Middle frontal gyrus (tissue), 1 donor: ENCODE data around the gene OR10C1.

Experiments used
- DNase-seq: peaks from one replicate; pipeline ENCODE4 v3.0.0-alpha.2; 2015; ENCODE audit warnings: low spot score; ENCODE audit errors: extremely low spot score

The OR10C1 gene

GRCh38 chr6:29477923-29478450 is 38.9 kb downstream of the OR10C1 start:
- no peak for DNase-seq

- DNase-seq = no peak
Observed at GRCh38 chr6:29478740-29479139, 39.6 kb downstream of the OR10C1 start.

DNA sequence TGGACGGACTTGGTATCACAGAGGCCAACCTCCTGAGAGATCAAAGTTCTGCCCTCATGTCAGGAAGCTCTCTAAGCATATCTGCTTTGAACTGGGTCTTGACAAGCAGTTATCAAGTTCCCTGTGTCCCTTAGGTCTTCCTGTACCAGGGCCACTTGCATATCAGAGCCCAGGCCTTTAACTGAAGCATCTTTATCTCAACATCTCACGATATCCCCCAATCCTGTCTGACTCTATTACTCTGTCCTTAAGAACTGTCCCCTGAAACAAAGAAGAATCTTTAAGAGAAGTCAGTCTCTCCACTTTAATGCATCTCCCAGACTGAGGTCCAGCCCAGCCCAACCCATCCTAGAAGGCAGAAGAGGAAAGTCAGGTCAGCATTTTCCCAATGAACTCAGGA is 40.5 kb downstream of the OR10C1 start:
- no peak for DNase-seq

GRCh38 chr6:29483186-29483585 is 44.1 kb downstream of the OR10C1 start:
- DNase-seq = no peak

GRCh38 chr6:29483735-29484134 is 44.6 kb downstream of the OR10C1 start:
- DNase-seq = no peak

DNA sequence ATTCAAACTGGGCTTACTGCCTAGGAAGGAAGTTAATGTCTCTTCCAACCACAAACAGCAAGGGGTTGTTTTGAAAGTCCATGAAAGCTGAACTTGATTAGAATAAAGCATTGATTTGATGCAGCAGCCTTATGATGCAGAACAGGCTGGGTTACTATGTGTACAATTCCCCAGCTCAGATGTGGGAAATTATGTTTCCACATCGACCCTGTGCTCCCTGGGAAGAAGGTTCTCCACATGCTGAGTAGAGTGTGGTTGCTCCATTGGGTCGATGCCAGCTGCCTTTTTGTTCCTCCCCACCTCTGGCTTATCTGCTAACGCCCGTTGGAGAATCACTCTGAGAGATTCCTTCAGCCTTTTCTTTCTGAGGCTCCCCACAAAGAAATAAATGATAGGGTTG is 47.5 kb downstream of the OR10C1 start:
- no peak for DNase-seq

DNA sequence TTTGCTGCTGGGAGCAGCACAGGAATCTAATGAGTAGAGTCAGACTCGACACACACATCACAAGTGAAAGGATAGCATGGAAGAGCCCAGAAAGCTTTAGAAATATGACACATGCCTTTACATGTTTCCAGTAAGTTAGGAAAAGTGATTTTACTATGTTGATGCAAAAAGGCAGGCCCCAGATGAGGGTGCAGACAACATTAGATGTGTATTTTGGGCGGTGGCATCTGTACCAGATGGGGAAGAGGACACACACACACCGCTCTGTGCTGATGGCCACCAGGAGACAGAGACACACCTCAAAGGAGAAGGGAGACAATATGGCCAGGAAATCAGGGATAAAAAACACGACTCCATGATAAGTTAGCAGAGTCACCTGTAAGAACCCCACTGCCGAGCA is 48.0 kb downstream of the OR10C1 start:
- DNase-seq = no peak

DNA sequence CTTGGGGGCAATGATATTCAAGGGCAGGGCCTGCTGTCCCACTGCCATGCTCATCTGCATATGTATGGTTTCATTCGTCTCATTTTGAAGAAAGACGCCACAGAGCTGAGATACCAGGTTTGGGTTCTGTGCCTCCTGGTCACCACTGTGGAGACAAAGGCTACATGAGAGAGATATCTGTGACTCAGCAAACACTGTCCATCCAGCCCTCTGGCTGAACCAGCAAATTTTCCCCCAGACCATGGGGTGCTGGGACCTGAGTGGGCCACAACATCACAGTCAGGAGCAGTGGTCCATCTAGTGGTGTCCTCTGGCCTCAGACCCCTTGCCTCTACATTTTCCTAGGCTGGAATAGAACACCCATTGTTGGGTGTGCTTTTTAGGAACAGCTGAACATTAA is 48.6 kb downstream of the OR10C1 start, which contains the start of gene MAS1L:
MAS1L (minus strand) TSS at position 297 of the 400 bp plus-strand sequence; CDS start at position 243, 54 bp downstream.
- DNase-seq = no peak

GRCh38 chr6:29488874-29489273 is 49.8 kb downstream of the OR10C1 start:
- DNase-seq = no peak

GRCh38 chr6:29489286-29489685 is 50.2 kb downstream of the OR10C1 start:
- no peak for DNase-seq

GRCh38 chr6:29490055-29490454 is 50.9 kb downstream of the OR10C1 start:
- no peak for DNase-seq

DNA sequence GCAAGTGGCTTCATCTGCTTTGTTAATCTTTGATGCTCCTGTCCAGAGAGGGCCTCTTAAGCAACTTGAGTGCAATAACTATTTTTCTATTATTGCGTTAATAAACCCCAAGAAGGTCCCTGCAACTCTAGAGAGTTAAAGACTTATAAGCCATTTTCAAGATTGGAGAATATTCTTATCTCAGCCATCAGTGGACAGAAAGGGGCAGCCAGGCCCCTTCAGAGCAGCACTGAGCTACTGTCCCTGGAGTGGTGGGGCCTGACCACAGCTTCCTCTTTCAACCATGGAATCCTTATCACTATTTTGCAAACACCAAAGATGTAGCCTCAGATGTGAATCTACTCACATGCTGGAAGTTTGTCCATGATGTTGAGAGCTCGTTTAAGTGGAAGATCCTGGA is 51.4 kb downstream of the OR10C1 start:
- DNase-seq = no peak
